H1 (cell line): ENCODE measurements around the gene TMEM14C. TPM values are rescaled to one million over a fixed set of nuclear protein-coding genes. Genes with fewer than 3 reads are reported as not detected.

Source experiments
- CTCF ChIA-PET: fragments of 300-600 bp; sonication (Branson Sonifier 250); formaldehyde crosslinking; loops from one replicate; lab custom pipeline; 2021; ENCODE audit not compliant: partially characterized antibody; lab: Charles Lee
- POLR2A ChIA-PET: fragments of 300-600 bp; sonication (Branson Sonifier 250); formaldehyde crosslinking; loops from one replicate; lab custom pipeline; 2021; ENCODE audit warnings: inconsistent platforms; ENCODE audit not compliant: partially characterized antibody; lab: Charles Lee
- DNase-seq, 2 experiments: peaks; one replicate each; pipeline versions ENCODE4 v3.0.0 to v3.0.0-alpha.2; 2010 to 2022; ENCODE audit warnings: low spot score in 2 of 2, low read depth in 1 of 2, mixed read lengths in 1 of 2
- FAIRE-seq: peaks from 2 replicates; lab custom pipeline; 2011; peaks lifted over from hg19 to GRCh38; lab: Jason Lieb, UNC
- H2AFZ ChIP-seq: 2 replicates; pipeline ENCODE4 v1.8.1; 2012; ENCODE audit warnings: low read length, inconsistent platforms
- H2AK5ac ChIP-seq: 2 replicates; pipeline ENCODE4 v1.6.1; 2013; ENCODE audit warnings: low read depth, low read length
- H2BK120ac ChIP-seq: replicated peaks from 2 replicates; pipeline ENCODE3; 2013; ENCODE audit warnings: low read depth, low read length, inconsistent platforms
- H2BK12ac ChIP-seq: 2 replicates; pipeline ENCODE4 v1.6.1; 2013; ENCODE audit warnings: low read depth, low read length
- H2BK15ac ChIP-seq: 2 replicates; pipeline ENCODE4 v1.6.1; 2013; ENCODE audit warnings: low read length
- H2BK20ac ChIP-seq: 2 replicates; pipeline ENCODE4 v1.6.1; 2013; ENCODE audit warnings: low read length
- H2BK5ac ChIP-seq: 2 replicates; pipeline ENCODE4 v1.6.1; 2013; ENCODE audit warnings: low read depth, low read length
- H3K14ac ChIP-seq: 2 replicates; pipeline ENCODE4 v1.6.1; 2013; ENCODE audit warnings: inconsistent platforms; ENCODE audit not compliant: insufficient read length
- H3K18ac ChIP-seq: 2 replicates; pipeline ENCODE4 v1.6.1; 2013; ENCODE audit warnings: low read length; ENCODE audit errors: extremely low read depth
- H3K23ac ChIP-seq: 2 replicates; pipeline ENCODE4 v1.6.1; 2013; ENCODE audit warnings: inconsistent platforms; ENCODE audit not compliant: insufficient read length
- H3K23me2 ChIP-seq: 2 replicates; pipeline ENCODE4 v1.6.1; 2013; ENCODE audit warnings: low read depth, low read length
- H3K27ac ChIP-seq: 2 replicates; pipeline ENCODE4 v1.6.1; 2011; ENCODE audit warnings: low read depth, low read length, inconsistent platforms
- H3K27me3 ChIP-seq, 4 experiments: replicated peaks in 1 of 4; 1 replicate in 1 of 4; 2 replicates in 3 of 4; pipeline versions ENCODE4 v1.6.1 to v1.8.1; 2011 to 2013; ENCODE audit warnings: low read length in 3 of 4, mild to moderate bottlenecking in 3 of 4, inconsistent platforms in 2 of 4, mixed read lengths in 2 of 4, moderate library complexity in 1 of 4; ENCODE audit not compliant: control insufficient read depth in 3 of 4, insufficient read depth in 3 of 4; ENCODE audit errors: extremely low read depth in 1 of 4
- H3K36me3 ChIP-seq, 4 experiments: 2 replicates each; pipeline versions ENCODE4 v1.6.1 to v1.8.1; 2011 to 2013; ENCODE audit warnings: mild to moderate bottlenecking in 4 of 4, low read length in 3 of 4, moderate library complexity in 2 of 4, control low read depth in 1 of 4, inconsistent platforms in 1 of 4; ENCODE audit not compliant: insufficient read depth in 4 of 4, control insufficient read depth in 2 of 4
- H3K4ac ChIP-seq: replicated peaks from 2 replicates; pipeline ENCODE3; 2013; ENCODE audit warnings: low read length, low read depth, mixed read lengths, inconsistent platforms; ENCODE audit not compliant: insufficient read length
- H3K4me1 ChIP-seq, 4 experiments: replicated peaks in 1 of 4; 1 replicate in 1 of 4; 2 replicates in 3 of 4; pipeline versions ENCODE4 v1.6.1 to v1.8.1; 2011 to 2013; ENCODE audit warnings: low read length in 3 of 4, inconsistent platforms in 2 of 4, mixed read lengths in 1 of 4; ENCODE audit not compliant: insufficient read depth in 4 of 4, control insufficient read depth in 3 of 4
- H3K4me2 ChIP-seq, 2 experiments: 2 replicates each; pipeline versions ENCODE4 v1.6.1 to v1.8.1; 2011 to 2013; ENCODE audit warnings: low read depth in 2 of 2, low read length in 2 of 2, control low read depth in 1 of 2, inconsistent platforms in 1 of 2, mild to moderate bottlenecking in 1 of 2; ENCODE audit not compliant: insufficient read depth in 1 of 2
- H3K4me3 ChIP-seq, 4 experiments: fragments of 200-600, 300-600 bp in 1 of 4; sonication (generic), shearing (Covaris generic), sonication (Bioruptor Twin) in 1 of 4; 2 replicates each; pipeline versions ENCODE4 v1.5.1 to v1.8.1; 2011 to 2016; ENCODE audit warnings: low read length in 4 of 4, low read depth in 3 of 4, control low read depth in 2 of 4, inconsistent platforms in 2 of 4, mild to moderate bottlenecking in 2 of 4, mixed read lengths in 1 of 4, moderate library complexity in 1 of 4; ENCODE audit not compliant: insufficient read depth in 2 of 4; ENCODE audit errors: extremely low read depth in 1 of 4
- H3K56ac ChIP-seq: replicated peaks from 2 replicates; pipeline ENCODE3; 2013; ENCODE audit warnings: low read depth, mild to moderate bottlenecking, mixed read lengths, low read length, inconsistent platforms; ENCODE audit not compliant: insufficient read length
- H3K79me1 ChIP-seq: 2 replicates; pipeline ENCODE4 v1.6.1; 2013; ENCODE audit warnings: low read depth, low read length, control low read depth
- H3K79me2 ChIP-seq, 2 experiments: 2 replicates each; pipeline versions ENCODE4 v1.6.1 to v1.8.1; 2012 to 2013; ENCODE audit warnings: low read length in 2 of 2, mild to moderate bottlenecking in 2 of 2, inconsistent platforms in 1 of 2; ENCODE audit not compliant: insufficient read depth in 2 of 2, control insufficient read depth in 1 of 2
- H3K9ac ChIP-seq, 4 experiments: replicated peaks in 1 of 4; 1 replicate in 1 of 4; 2 replicates in 3 of 4; pipeline versions ENCODE4 v1.6.1 to v1.8.1; 2011 to 2013; ENCODE audit warnings: low read depth in 3 of 4, low read length in 3 of 4, control low read depth in 2 of 4, mild to moderate bottlenecking in 2 of 4, moderate library complexity in 2 of 4, inconsistent platforms in 1 of 4; ENCODE audit errors: extremely low read depth in 1 of 4
- H3K9me3 ChIP-seq, 2 experiments: 2 replicates each; pipeline versions ENCODE4 v1.6.1 to v1.8.1; 2012 to 2013; ENCODE audit warnings: mild to moderate bottlenecking in 2 of 2, moderate library complexity in 2 of 2, control low read depth in 1 of 2, inconsistent platforms in 1 of 2, low read depth in 1 of 2, low read length in 1 of 2, mixed read lengths in 1 of 2; ENCODE audit not compliant: insufficient read depth in 2 of 2
- H4K20me1 ChIP-seq, 2 experiments: replicated peaks in 1 of 2; 2 replicates each; pipeline versions ENCODE3 to v1.8.1; 2011 to 2013; ENCODE audit warnings: inconsistent platforms in 2 of 2, low read length in 2 of 2, mild to moderate bottlenecking in 1 of 2; ENCODE audit not compliant: insufficient read depth in 2 of 2, control insufficient read depth in 1 of 2
- H4K5ac ChIP-seq: 2 replicates; pipeline ENCODE4 v1.6.1; 2013; ENCODE audit warnings: low read length, low read depth, mixed read lengths, inconsistent platforms; ENCODE audit not compliant: insufficient read length
- H4K8ac ChIP-seq: 2 replicates; pipeline ENCODE4 v1.8.0; 2013; ENCODE audit warnings: mild to moderate bottlenecking, moderate library complexity, low read length, inconsistent platforms; ENCODE audit not compliant: insufficient read depth; ENCODE audit errors: extremely low read depth
- H4K91ac ChIP-seq: replicated peaks from 2 replicates; pipeline ENCODE3; 2013; ENCODE audit warnings: low read length, mixed read lengths, inconsistent platforms; ENCODE audit not compliant: insufficient read length
- ATF3 ChIP-seq: IDR thresholded peaks from 2 replicates; pipeline ENCODE4 v1.6.1; 2011; ENCODE audit warnings: low read depth, mild to moderate bottlenecking, low read length; ENCODE audit not compliant: insufficient read depth
- EGR1 ChIP-seq: IDR thresholded peaks from 2 replicates; pipeline ENCODE4 v1.6.1; 2011; ENCODE audit warnings: low read depth, low read length, borderline replicate concordance
- EP300 ChIP-seq, 2 experiments: IDR thresholded peaks; 1 replicate in 1 of 2; 2 replicates in 1 of 2; pipeline ENCODE4 v1.6.1; 2011 to 2012; ENCODE audit warnings: low read depth in 2 of 2, low read length in 2 of 2, mild to moderate bottlenecking in 2 of 2, borderline replicate concordance in 1 of 2, inconsistent platforms in 1 of 2, moderate library complexity in 1 of 2
- HDAC2 ChIP-seq, 2 experiments: fragments of 300-600 bp in 1 of 2; sonication (generic) in 1 of 2; IDR thresholded peaks; 2 replicates each; pipeline ENCODE4 v1.6.1; 2011 to 2012; ENCODE audit warnings: low read depth in 2 of 2, low read length in 2 of 2, mild to moderate bottlenecking in 2 of 2, moderate library complexity in 2 of 2, borderline replicate concordance in 1 of 2, inconsistent platforms in 1 of 2
- JUND ChIP-seq: IDR thresholded peaks from 2 replicates; pipeline ENCODE4 v1.6.1; 2011; ENCODE audit warnings: mild to moderate bottlenecking, improper control_type of control experiment, low read length
- MAFK ChIP-seq: IDR thresholded peaks from 2 replicates; pipeline ENCODE4 v1.6.1; 2012; ENCODE audit warnings: low read depth, mild to moderate bottlenecking, improper control_type of control experiment, low read length
- RNF2 ChIP-seq: fragments of 200-900, 300-1000 bp; sonication (generic); IDR thresholded peaks from 2 replicates; pipeline ENCODE4 v1.7.1; 2016; ENCODE audit warnings: borderline replicate concordance, low read depth, mild to moderate bottlenecking, antibody characterized with exemption, low read length; ENCODE audit not compliant: poor library complexity, severe bottlenecking; ENCODE audit errors: missing control alignments
- RXRA ChIP-seq: IDR thresholded peaks from 2 replicates; pipeline ENCODE4 v1.6.1; 2011; ENCODE audit warnings: low read depth, mild to moderate bottlenecking, low read length, moderate library complexity; ENCODE audit not compliant: insufficient read depth
- SP2 ChIP-seq: IDR thresholded peaks from 2 replicates; pipeline ENCODE4 v1.6.1; 2012; ENCODE audit warnings: mild to moderate bottlenecking, low read length, inconsistent platforms
- TAF7 ChIP-seq: optimal IDR thresholded peaks from 2 replicates; pipeline ENCODE3; 2011; ENCODE audit warnings: low read depth, mild to moderate bottlenecking, inconsistent platforms, low read length, moderate library complexity, borderline replicate concordance
- WGBS, 2 experiments: shearing (Covaris generic) in 1 of 2; methylation state at CpG; one replicate each; pipeline versions ENCODE4 v1.1.6 to v1.1.7; 2013 to 2015; ENCODE audit warnings: low lambda C conversion rate in 2 of 2, mixed read lengths in 2 of 2, inconsistent platforms in 1 of 2, low coverage in 1 of 2, missing lambda C conversion rate in 1 of 2; ENCODE audit not compliant: insufficient replicate concordance in 2 of 2, insufficient coverage in 1 of 2, insufficient read length in 1 of 2; ENCODE audit errors: extremely low coverage in 1 of 2, missing lambda C conversion rate in 1 of 2; 5-methylcytosine and 5-hydroxymethylcytosine counted together
- polyA plus RNA-seq, 7 experiments: library from polyadenylated mRNA; depleted of rRNA in 3 of 7; stranded (reverse) in 5 of 7; unstranded in 2 of 7; fragments of >200 nt in 5 of 7; fragments of 200-250 nt in 2 of 7; gene quantifications; 1 replicate in 5 of 7; 2 replicates in 1 of 7; 4 replicates in 1 of 7; pipeline versions ENCODE4 v1.2.1 to v1.2.3, GENCODE V29; 2011 to 2013; ENCODE audit warnings: missing spikeins in 2 of 7, mixed read lengths in 2 of 7
- total RNA-seq: library from RNA; stranded (reverse); fragmentation: NEBNext Ultra II Directional; extraction: Animal tissue kit (Norgen Biotek cat#: 25700); gene quantifications from 2 replicates; pipeline ENCODE4 v1.2.1, GENCODE V29; 2021
- TF ChIP-seq, protein P1 (sequence below): IDR thresholded peaks from 2 replicates; pipeline ENCODE4 v1.6.1; 2012; ENCODE audit warnings: low read length, inconsistent platforms

TMEM14C gene
- total and polyA plus RNA-seq, 2 of the 8 experiments (the other 6 are each of a cell fraction or from before 2014, with no cell fraction given) = 116 to 157 TPM

GRCh38 chr6:10779076-10779475, 56.2 kb downstream of the TMEM14C start:
- Histone ChIP-seq H3K79me2 (no peaks in the 10 kb centered on the region), H3K4me2 (no peak overlapping the region), H2BK5ac (no peak overlapping the region), H3K56ac (no peak overlapping the region), H3K4ac (no peak overlapping the region), H2AK5ac (no peak overlapping the region), H3K36me3 (peaks cover 0 to 15% (median 5%) of the 10 kb centered on the region in 4 experiments; a peak in 4 of 8 replicates), H3K9me3 (no peaks in the 10 kb centered on the region), H3K27ac (no peak overlapping the region), H4K20me1 (no peaks in the 10 kb centered on the region), H4K8ac (no peak overlapping the region), H2AFZ (no peak overlapping the region), H2BK15ac (no peak overlapping the region), H2BK120ac (no peak overlapping the region), H3K79me1 (no peaks in the 10 kb centered on the region), H3K27me3 (no peaks in the 10 kb centered on the region; a peak in 1 of 7 replicates), H2BK12ac (no peak overlapping the region), H3K18ac (no peak overlapping the region), H4K91ac (no peak overlapping the region), H4K5ac (no peak overlapping the region), H3K4me1 (no peaks in the 10 kb centered on the region), H3K14ac (no peak overlapping the region), H2BK20ac (no peak overlapping the region), H3K23me2 (no peaks in the 10 kb centered on the region), H3K23ac (no peak overlapping the region), H3K4me3 (no peak overlapping the region), H3K9ac (no peak overlapping the region)
- WGBS, 2 experiments = 93% methylated on average over 7 of the region's 8 CpGs; no CpG with 5 or more reads in 1 of the 2 experiments
- POLR2A ChIA-PET = no interaction called here
- no peak for FAIRE-seq
- DNase-seq = no peak
- CTCF ChIA-PET = interaction anchor here (0.7 to 2.4 kb wide), 5 partner anchors 8 to 301 kb away, joined by 3 to 8 read pairs (median 3); no protein-coding TSS in a partner anchor
- TF ChIP-seq, protein P1, sequence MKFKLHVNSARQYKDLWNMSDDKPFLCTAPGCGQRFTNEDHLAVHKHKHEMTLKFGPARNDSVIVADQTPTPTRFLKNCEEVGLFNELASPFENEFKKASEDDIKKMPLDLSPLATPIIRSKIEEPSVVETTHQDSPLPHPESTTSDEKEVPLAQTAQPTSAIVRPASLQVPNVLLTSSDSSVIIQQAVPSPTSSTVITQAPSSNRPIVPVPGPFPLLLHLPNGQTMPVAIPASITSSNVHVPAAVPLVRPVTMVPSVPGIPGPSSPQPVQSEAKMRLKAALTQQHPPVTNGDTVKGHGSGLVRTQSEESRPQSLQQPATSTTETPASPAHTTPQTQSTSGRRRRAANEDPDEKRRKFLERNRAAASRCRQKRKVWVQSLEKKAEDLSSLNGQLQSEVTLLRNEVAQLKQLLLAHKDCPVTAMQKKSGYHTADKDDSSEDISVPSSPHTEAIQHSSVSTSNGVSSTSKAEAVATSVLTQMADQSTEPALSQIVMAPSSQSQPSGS = no peak
- TF ChIP-seq JUND = no peak
- TF ChIP-seq EP300 (IDR thresholded peaks at IDR 0.05; ENCODE audit: borderline replicate concordance in 1 of 2, low read depth in 2 of 2, low read length in 2 of 2) = no peak
- no peak for TF ChIP-seq ATF3
- TF ChIP-seq EGR1 = no peak
- TF ChIP-seq SP2 = no peak
- no peak for TF ChIP-seq RNF2
- TF ChIP-seq RXRA = no peak
- TF ChIP-seq MAFK = no peak
- TF ChIP-seq TAF7 = no peak
- no peak for TF ChIP-seq HDAC2 (IDR thresholded peaks at IDR 0.05; ENCODE audit: borderline replicate concordance in 1 of 2, low read depth in 2 of 2, low read length in 2 of 2)
